Endothelial cell of umbilical vein (primary cell): ENCODE measurements around the gene CZIB.

Experiments used
- CTCF ChIP-seq, 2 donors: IDR thresholded peaks; 1 replicate in 1 of 2; 2 replicates in 1 of 2; pipeline ENCODE4 v1.5.1; 2011; ENCODE audit warnings: low read length in 2 of 2, mild to moderate bottlenecking in 2 of 2, moderate library complexity in 2 of 2, control low read depth in 1 of 2, inconsistent platforms in 1 of 2, low read depth in 1 of 2; ENCODE audit not compliant: insufficient read depth in 1 of 2; ENCODE audit errors: extremely low read depth in 1 of 2
- EZH2 ChIP-seq: IDR thresholded peaks from 2 replicates; pipeline ENCODE4 v1.6.1; 2012; ENCODE audit warnings: borderline replicate concordance, low read depth, mild to moderate bottlenecking, moderate library complexity, low read length, inconsistent platforms; ENCODE audit not compliant: severe bottlenecking
- JUN ChIP-seq: IDR thresholded peaks from 2 replicates; pipeline ENCODE4 v1.6.1; 2011; ENCODE audit warnings: borderline replicate concordance, low read depth; ENCODE audit not compliant: insufficient read length, insufficient read depth
- POLR2A ChIP-seq: IDR thresholded peaks from 2 replicates; pipeline ENCODE4 v1.6.1; 2012; ENCODE audit warnings: low read depth, mild to moderate bottlenecking, control low read depth, low read length
- POLR2AphosphoS5 ChIP-seq: IDR thresholded peaks from 2 replicates; pipeline ENCODE4 v1.6.1; 2012; ENCODE audit warnings: low read depth, mild to moderate bottlenecking, control low read depth, low read length, moderate library complexity; ENCODE audit not compliant: insufficient read depth

- TF ChIP-seq POLR2A (no peak), CTCF (IDR thresholded peaks at IDR 0.05; ENCODE audit: extremely low read depth in 1 of 2, insufficient read depth in 1 of 2, low read depth in 1 of 2, low read length in 2 of 2) (no peak), EZH2 (no peak), POLR2AphosphoS5 (no peak), JUN (no peak)
These were observed 37.8 kb upstream of the CZIB start for GRCh38 chr1:53258216-53258615.
